Activated T-cell treated with anti-CD3 and anti-CD28 coated beads, Interleukin-2, amount 50 U/mL, for 48 hours (primary cell): ENCODE measurements around the gene NPLOC4.
"Not testable (repeated sequence)": the region's sequence is repeated elsewhere in the genome, so short reads cannot be mapped to it uniquely, and the experiment has no call there.

Source experiments
- DNase-seq, 2 experiments: peaks; one replicate each; pipeline ENCODE4 v3.0.0-alpha.2; 2020

Gene NPLOC4

DNA sequence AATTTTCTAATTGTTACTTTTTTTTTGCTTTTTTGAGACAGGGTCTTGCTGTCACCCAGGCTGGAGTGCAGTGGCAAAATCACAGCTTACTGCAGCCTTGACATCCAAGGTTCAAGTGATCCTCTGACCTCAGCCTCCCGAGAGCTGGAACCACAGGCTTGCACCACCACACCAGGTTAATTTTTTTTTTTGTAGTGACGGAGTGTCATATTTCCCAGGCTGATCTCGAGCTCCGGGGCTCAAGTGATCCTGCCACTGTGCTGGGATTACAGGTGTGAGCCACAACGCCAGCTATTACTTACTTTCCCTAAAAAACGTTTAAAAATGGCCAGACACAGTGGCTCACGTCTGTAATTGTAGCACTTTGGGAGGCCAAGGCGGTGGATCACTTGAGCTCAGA, 6.6 kb downstream of the NPLOC4 start:
- DNase-seq = no peak

DNA sequence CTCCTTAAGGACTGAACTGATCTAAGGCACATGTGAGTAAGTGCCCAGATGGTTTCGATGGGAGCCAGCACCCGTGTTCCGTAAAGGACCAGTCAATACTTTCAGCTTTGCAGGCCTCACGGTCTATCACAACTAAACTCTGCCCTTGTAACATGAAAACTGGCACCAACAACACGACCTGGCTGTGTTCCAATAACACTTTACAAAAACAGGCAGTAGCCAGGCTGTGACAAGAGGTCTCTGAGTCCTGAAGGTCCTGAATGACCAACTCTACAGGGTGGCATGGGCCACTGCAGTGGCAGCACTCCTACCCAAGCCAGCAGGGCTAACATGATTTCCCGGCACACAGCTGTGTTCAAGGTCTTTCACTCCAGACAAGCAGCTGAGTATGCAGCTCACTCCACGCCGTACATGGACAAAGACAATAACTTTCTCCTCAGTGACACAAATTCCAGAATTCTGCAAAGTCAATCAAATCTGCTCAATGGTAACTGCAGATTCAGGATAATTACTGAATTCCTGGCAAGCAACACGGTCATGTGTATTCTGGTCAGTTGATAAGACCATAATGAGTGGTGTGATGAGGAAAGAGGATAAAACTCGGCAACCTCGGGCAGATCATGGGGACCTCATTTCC, 15.3 kb downstream of the NPLOC4 start:
- no peak for DNase-seq

DNA sequence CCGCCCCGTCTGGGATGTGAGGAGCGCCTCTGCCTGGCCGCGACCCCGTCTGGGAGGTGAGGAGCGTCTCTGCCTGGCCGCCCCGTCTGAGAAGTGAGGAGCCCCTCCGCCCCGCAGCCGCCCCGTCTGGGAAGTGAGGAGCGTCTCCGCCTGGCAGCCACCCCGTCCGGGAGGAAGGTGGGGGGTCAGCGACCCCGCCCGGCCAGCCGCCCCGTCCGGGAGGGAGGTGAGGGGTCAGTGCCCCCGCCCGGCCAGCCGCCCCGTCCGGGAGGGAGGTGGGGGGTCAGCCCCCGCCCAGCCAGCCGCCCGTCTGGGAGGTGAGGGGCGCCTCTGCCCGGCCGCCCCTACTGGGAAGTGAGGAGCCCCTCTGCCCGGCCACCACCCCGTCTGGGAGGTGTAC, 18.6 kb downstream of the NPLOC4 start:
- not testable (repeated sequence) for DNase-seq

DNA sequence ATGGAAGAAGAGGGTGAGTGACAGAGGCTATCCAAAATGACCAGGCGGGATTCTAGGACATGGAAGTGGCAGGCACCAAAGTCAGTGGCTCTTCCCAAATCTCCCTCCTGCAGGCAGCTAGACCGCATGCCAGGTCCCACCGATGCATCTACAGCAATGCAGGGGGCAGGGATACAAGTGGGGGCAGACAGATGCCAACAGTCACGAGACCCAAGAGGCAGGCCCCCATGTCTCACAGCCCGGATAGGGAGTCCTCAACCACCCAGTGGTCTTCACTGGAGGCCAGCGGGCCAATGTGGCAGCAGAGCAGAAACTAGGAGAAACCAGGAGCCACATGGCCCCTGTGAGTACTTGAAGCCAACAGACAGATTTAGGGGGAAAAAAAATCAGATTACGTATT, 20.0 kb downstream of the NPLOC4 start:
- DNase-seq = no peak

DNA sequence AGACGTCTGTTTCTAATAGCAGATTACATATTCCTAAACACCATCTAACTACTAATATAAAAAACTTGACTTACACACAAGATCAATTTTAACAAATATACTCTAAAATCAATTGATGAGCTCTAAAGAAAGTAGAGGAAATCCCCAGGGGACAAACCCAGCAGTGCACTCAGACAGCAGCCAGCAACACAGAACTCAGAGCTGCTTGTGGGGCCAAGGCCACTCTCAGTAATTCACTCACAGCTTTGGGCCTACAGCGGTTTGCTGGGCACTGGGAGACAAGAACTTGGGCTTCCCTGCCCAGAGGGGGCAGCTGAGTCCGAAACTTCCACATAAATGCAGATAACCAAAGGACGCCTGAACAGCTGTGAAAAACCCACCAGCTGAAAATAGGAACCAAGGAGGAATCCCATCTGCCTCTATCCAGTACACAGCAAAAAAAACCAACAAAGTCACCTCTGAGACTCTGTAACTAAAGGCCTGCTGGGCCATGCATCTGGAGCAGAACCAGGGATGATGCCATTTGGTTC, 21.4 kb downstream of the NPLOC4 start:
- DNase-seq = no peak

DNA sequence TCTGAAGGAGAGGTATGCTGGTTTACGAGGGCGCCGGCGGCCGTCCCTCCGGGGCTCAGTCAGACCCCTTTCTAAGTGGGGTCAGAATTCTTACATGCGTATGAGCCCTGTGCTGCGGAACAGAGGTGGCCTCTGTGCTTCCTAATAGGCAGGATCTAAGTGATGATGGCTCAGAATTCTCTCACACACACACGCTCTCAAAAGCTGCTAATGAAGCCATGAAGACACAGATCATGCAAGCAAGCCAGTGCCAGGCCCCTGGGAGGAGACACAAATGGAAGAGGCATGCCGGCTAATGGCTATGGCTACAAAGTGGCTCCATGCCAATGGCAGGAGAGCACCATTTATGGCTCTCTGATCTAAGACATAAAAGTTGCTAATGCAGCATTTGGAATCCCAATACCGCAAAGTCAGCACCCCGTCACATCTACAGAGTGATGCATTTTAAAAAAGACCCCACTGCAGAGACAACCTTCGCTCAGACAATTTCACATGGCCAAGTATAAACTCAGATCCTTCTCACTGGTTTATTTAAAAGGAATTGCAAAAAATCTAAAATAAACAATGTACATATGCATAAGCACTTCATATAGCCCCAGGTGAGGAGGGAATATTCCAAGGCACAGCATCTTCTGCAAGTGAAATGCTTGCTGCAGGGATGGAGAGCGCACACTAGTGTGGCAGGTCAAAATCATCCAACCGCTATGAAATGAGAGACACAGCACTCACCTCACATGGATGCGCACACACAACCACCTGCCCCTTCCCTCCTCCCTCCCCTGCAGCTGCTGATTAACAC, 24.5 kb downstream of the NPLOC4 start:
- DNase-seq = no peak

DNA sequence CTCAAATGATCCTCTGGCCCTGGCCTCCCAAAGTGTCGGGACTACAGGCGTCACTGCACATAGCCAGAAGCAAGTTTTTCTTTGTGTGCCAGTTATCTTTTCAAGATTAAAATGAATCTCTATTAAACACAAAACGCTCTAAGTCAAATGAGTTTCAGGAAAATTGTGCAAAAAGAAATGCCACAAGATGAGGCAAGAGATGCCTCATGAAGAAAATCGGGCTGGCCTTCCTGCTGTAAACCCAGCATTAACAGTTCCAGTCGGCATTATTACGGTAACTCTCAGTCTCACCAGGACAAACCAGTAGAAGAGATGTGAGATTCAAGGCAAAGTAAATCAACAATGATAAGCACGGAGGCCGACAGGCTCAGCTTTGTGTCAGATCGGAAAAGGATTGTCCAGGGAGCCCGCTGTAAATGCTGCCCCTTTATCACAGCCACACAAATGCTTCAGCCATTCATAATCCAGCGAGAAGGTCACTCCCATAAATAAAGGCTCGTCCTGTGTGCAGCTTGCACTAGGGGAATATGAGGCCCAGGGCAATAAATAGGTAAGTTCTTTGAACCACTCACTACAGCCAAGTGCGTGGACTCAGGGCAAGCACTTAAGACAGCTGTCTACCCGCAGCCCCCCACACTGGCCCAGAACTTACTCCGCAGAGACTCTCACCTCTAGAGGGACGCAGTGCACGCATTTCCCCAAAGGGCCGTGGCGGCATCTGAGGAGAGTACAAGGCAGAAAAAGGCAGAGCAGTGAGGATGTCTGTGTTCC, 27.2 kb downstream of the NPLOC4 start:
- no peak for DNase-seq

DNA sequence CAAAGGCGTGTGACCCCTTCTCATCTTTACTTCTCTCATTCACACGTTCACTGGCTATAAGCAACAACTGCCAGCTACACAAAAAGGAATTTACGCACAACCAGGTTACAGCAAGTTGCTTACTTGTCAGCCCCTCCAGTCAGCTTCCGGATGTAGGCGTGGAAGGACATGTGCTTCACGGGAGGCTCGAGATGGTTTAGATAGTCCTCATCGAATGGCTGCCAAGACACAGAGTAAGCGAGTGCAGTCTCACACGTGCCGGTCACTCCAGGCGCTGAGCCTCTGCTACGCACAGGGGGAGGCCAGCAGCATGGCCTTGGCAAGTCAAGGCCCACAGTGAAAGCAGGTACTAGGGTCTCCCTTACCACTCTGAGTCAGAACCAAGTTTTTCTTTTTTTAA, 28.3 kb downstream of the NPLOC4 start:
- DNase-seq = no peak

DNA sequence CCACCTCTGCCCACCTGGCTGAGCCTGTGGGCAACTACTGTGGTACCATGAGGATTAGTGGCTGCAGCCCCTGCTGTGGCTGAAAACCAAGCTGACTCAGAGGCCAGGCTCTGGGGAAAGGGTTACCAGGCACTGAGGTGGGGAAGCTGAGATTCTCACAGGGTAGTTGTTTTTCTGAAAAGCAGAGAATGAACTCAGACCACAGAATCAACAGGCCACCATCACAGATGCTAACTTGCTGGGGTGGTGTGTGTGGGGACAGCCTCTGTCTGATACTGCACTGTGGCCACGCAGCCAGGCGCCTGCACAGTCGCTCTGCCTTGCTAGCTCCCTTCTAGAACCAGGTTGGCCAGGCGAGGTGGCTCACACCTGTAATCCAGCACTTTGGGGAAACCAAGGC, 28.8 kb downstream of the NPLOC4 start:
- peak in 1 of 2 experiments; percentile 32 for DNase-seq

DNA sequence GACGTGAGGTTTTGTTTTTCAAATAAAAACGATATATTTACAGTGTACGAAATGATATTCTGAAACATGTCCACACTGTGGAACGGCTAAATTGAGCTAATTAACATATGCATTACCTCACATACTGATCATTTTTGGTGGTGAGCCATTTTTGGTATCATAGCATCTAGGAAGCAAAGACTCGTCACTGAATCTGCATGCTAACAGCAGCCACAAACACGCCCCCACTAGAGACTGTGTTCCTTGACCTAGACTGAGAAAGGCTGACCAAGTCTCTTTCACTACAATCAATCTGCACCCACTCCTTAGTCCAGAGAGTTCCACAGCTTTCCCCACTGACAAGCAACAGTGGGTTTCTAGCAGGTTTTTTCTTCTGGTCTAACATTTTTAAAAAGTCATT, 29.5 kb downstream of the NPLOC4 start:
- DNase-seq = no peak

DNA sequence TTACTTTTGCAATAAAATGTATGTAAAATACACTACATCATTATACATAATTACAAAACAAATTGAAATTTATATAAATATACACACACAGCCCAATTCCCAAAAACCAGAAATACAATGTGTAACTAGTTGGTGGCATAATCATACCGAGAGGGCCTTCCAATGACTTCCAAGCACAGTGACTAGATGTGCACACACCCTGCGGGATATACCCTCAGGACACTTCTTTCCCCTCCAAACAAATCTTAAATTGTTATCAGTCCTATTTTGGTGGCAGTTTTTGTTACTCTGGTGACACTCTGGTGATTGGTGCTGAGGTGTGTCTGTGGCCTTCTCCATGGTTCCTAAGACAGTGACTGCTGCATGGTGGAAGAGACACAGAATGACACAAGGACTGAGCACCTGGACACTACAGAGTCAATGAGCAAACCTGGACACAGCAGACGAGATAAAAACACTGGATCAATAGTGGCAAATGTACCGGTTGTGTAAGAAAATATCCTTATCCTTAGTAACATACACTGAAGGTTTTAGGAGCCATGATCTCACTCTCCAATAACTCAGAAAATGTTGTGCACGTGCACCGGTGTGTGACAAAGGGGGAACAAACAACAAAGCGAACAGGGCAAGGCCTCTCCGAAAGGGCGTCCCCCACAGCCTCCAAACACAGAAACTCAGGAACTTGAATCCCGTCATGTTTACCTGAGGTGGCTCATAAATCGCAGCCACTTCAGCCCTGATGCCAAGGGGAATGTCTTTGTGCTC, 32.9 kb downstream of the NPLOC4 start:
- DNase-seq = no peak

DNA sequence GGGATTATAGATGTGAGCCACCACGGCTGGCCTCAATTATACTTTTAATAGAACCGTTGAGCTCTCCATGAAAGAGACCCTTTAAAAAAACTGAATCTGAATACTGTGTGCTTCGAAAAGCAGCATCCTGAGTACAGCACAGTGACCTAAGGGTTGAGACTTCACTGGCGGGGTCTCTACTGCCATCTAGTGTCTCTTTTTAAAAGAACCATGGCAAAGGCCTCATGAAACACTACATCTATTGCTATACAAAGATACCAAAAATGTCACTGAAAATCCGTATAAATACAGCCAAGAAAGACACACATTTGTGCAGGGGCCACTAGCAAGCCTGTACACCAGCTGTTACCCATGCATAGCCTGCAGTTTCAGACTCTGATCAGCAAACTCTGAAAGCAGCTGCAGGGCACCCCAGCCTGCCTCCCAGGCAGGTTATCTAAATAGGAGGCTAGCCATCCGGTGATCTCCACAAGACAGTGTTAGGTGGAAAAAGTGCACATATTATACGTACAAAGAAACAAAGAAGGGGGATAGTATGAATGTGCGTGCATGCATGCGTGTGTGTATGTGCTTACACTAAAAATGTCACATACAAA, 35.3 kb downstream of the NPLOC4 start:
- DNase-seq = peak; percentile 27 to 43

DNA sequence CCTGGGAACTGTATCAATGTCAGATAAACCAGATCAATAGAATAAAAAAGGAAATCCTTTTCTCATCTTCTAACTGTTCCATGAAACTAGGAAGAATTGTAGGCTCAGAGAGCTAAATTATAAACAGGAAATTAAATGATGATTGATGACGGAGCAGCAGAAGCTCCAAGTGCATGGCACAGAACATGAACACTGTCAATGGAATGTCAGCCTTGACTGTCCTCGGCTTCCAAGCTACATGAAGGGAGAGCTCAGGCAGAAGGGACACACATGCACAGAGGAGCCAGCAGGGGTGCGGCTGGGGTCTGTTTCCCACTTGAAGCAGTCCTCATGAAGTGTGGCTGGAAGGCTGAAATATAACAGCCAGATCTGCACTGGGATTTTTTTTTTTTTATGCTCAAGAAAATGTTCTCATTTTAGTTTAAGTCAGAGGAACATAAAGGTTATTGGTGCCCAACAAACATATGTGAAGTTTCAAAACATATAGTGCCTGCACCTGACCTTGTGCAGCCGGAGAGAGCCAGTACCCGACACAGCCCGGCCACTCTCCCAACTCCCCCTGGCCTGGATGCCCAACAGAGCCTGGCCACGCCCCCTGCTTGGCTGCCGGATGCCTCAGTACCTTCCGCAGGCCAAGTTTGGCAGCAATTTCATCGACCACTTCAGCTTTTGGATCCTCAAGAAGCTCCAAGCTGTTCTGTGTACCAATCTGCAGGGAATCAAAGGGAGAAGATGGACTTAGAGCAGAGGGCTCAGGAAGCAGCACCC, 37.0 kb downstream of the NPLOC4 start:
- DNase-seq = no peak

DNA sequence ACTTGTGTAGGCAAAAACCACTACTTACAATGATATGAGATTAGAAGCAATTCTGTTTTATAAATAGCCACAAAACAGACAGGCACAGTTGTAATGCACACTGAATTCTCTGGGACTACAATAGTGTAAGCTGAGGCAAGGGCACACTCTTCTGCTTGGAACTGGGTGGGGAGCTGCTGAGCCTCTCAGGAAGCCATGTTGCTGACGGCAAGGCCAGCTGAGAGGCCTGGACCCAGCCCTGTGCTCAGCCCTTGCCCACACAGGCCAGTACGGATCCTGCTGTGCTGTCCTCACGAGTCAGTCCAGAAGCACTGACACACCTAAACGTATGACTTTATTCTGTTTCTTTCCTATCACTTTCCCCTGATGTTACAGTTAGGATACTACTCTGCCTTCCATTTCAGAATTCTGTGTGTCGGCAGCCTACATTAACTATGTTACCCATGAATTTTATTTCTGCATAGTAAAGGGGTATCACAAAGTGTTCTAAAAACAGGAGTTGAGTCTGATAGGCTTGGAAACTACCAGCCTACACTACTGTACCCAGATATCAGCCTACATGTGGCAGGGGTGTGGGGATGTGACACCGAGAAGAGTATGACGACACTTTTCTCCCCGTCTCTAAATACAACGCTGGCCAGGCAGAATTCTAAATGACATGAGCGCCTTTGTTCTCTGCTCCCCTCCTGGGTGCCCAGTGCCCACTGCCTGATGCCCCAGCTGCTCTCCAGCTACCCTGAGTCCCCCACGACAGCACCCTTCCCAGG, 43.6 kb downstream of the NPLOC4 start:
- no peak for DNase-seq

DNA sequence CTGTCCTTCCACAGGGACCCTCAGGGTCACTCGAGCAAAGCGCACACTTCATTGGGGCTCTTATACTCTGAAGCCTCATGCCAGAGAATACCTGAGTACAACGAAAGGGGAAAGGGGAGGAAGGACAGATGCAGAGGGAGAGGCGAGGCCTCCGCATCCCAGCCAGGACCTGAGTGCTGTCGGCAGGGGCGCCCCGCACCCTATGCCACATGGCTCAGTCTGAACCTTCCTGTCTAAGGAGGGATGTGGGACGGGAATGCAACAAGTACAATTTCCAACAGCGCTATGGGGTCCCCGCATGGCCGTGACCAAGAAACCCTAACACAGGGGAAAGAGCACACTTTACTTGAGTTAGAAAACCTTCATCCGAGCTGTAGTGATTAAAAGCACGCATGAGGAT, 44.9 kb downstream of the NPLOC4 start:
- DNase-seq = no peak

DNA sequence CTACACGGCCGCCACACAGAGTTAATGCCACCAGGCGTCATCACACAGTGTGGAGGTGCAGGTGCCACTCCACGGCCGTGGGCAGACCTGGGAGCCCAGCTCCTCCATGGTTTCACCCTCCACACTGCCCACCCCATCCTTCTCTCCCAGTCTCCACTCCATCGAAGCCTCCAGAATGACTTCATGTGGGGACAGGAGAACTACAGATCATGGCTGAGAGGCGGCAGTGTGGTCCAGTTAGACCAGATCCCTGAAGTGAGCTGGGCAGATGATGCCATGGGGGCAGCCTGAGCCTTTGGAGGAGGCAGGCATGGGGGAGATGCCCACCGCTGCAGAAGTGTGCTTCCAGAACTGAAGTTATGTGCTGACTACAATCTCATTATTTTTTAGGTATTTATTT, 46.8 kb downstream of the NPLOC4 start:
- DNase-seq = no peak

DNA sequence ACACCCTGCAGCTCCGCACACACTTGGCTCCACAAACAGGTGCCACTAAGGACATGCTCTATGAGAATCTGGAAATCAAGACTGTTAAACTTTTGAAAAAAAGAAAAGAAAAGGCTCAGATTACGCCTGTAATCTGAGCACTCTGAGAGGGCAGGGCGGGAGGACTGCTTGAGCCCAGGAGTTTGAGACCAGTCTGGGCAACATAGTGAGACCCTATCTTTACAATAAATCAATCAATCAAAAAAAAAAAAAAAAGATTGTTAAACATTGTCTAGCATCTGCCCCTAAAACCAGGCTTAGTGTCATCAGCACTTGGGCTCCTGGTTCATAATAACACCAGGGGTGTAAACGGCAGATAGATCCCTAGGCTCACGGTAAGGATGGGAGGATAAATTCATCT, 47.3 kb downstream of the NPLOC4 start:
- no peak for DNase-seq

DNA sequence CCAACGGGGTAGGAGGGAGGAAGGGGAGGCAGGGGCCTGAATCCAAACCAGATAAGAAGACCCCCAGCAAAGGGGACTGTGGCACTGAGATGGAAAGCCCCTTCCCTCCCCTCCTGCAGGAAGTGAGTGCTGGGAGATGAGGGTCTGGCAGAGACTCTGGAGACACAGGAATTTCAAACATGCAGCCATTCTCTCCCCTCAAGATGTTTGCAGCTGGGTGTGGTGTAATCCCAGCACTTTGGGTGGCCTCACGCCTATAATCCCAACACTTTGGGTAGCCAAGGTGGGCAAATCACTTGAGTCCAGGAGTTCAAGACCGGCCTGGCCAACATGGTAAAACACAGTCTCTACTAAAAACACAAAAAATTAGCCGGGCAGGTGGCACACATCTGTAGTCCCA, 50.8 kb downstream of the NPLOC4 start:
- DNase-seq = no peak

DNA sequence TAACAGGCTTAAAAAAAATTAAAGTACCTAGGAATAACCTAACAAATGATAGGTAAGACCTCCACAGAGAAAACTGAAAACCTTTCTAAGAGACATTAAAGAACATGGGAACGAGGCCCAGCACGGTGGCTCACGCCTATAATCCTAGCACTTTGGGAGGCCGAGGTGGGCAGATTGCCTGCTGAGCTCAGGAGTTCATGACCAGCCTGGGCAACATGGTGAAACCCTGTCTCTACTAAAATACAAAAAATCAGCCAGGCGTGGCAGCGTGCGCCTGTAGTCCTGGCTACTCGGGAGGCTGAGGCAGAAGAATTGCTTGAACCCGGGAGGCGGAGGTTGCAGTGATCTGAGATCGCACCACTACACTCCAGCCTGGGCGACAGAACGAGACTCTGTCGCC, 52.1 kb downstream of the NPLOC4 start:
- DNase-seq = not testable (repeated sequence)

DNA sequence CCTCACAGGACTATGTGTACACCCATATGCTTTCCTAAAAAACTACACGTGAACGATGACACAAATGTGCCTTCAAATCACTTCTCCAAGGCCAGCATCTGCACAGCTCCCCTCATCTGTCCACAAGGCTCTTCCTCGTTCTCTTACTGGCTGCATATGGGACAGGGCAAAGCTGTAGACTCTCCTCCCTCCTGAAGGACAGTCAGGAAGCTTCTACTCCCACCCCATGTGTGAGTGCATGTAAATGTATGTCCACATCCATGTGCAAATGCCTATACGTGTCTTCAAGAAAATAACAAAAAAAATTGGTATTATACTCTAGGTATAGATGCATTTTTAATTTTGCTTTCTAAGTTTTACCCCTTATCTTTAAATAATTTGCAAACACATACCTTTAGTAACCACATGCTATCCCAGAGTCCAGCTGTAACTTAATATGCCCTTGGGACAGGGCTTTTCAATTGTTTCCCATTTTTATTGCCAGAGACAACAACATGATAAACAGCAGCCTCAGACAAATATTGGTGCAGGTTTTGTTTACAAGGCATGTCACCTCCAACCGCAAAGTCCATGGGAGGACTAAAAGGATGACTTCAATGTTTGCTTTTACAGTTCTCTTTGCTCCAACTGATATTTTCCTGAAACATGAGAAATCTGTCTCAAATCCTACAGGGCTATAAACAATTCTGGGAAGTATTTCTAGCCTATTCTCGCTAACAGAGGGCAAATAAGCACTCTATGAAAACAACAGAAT, 53.1 kb downstream of the NPLOC4 start:
- DNase-seq = no peak
